Anterior cingulate cortex (tissue), 58 donors: Measurements from ENCODE around the gene VKORC1.
A peak's percentile ranks its signal among the peaks of the same experiment; 100 is the strongest.

Source experiments
- DNase-seq, 58 donors: peaks; one replicate each; lab custom pipeline; 2025; lab: John Stamatoyannopoulos, UW

Gene VKORC1

DNA sequence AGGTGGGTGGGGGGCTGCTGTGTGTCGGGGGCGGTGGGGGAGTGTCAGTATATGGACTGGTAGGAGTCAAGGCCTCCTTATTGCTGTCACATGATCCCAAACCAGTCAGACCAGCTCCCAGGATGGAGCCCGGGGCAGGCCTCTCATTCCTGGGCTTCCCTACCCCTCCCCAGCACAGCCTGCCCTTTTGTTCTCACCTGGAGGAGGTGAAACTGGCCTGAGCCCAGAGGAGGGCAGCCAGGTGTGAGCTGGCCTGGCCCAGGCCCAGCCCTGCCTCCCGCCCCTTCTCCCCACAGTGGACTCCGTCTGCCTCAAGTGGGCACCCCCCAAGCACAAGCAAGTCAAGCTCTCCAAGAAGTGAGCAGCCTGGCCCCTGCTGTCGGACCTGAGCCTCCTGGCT lies 36.3 kb upstream of the VKORC1 start:
- no peak for DNase-seq

DNA sequence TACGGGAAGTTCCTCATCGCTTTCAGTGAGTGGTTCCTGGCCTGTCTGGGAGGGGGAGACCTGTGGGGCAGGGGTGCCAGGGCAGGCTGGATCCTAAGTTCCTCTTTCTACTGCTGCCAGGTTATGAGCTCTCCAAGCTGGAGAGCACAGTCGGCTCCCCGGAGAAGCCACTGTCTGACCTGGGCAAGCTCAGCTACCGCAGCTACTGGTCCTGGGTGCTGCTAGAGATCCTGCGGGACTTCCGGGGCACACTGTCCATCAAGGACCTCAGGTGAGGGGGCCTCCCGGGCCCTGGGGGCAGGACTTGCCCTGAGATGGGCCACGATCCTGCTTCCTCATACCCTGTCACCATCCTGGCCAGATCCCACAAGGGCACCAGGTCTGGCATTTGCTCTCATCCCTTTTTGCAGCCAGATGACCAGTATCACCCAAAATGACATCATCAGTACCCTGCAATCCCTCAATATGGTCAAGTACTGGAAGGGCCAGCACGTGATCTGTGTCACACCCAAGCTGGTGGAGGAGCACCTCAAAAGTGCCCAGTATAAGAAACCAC lies 35.8 kb upstream of the VKORC1 start:
- DNase-seq = no peak

DNA sequence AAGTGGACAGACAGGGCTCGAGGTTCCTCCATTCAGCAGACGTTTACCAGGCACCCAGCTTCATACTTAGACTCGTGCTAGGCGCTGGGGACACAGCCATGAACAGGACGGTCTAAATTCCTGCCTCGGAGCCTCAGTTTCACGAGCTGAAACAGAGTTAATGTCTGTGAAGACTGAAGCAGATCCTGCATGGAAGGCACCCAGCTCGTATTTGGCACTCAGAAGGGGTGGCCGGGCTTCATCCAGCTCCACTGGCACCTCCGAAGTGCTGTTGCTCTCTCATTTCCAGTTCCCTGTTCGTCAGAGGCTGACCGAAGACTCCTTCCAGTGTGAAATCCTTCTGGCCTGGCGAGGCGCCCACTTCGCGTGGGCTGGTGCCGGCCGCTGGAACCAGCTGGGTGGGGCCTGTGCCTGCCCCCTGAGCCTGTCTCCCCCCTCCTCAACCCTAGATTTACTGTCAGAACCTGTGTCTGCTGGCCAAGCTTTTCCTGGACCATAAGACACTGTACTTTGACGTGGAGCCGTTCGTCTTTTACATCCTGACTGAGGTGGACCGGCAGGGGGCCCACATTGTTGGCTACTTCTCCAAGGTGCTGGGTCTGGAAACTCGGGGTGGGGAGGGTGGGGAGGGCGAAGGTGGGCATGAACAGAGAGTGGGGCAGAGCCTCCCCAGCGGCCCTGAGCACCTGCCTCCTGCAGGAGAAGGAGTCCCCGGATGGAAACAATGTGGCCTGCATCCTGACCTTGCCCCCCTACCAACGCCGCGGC lies 35.2 kb upstream of the VKORC1 start:
- DNase-seq = peak in 12 of 58 donors; percentile 19 to 56 (median 38)

DNA sequence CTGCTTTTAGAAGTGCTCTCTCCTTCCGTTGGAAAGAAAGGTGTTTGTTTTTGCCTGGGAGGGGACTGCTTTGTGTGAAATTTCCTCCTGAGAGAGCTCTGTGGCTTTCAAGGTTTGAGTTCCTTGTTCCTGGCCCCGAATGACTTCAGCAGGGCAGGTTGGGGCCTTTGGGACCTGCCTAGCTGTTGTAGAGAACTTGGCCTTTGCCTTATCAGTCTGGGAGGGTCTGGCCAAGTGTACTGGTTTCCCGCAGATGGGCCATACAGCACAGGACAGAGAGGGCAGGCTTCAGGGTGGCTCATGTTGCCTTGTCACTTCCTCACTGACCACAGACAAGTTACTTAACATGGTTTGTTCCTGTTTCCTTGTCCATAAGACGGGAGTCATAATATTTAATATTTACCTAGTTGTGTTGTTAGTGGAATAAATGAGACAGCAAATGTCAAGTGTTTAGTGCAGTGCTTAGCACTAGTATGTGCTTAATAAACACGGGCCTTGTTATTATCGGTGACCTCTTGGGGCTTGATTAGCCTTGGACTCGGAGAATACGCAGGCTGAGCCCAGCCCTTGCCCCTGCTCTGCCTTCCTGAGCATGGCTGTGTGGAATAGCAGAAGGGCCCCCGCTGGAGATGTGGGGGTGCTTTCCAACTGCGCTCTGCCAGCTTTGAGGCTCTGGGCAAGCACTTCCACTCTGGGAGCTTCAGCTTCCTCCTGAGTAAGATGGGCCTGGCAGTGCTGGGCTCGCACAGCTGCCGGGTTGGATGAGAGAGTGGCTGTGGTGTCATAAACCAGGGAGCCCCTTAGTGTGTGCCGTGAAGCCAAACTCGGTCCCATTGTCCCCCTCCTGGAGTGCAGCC lies 34.3 kb upstream of the VKORC1 start:
- DNase-seq = peak in 24 of 58 donors; percentile 8 to 57 (median 36)

DNA sequence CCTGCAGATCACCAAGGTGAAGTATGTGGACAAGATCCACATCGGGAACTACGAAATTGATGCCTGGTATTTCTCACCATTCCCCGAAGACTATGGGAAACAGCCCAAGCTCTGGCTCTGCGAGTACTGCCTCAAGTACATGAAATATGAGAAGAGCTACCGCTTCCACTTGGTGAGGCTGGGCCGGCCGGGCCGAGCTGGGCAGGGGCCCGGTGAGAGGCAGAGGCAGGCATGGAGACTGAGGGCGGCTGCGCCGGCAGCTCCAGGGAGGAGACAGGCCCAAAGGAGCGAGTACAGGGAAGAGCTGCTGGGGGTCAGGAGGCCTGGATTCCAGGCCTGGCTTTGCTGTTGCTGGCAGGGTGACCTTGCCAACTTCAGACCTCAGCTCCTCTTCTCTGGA lies 32.6 kb upstream of the VKORC1 start:
- no peak for DNase-seq

DNA sequence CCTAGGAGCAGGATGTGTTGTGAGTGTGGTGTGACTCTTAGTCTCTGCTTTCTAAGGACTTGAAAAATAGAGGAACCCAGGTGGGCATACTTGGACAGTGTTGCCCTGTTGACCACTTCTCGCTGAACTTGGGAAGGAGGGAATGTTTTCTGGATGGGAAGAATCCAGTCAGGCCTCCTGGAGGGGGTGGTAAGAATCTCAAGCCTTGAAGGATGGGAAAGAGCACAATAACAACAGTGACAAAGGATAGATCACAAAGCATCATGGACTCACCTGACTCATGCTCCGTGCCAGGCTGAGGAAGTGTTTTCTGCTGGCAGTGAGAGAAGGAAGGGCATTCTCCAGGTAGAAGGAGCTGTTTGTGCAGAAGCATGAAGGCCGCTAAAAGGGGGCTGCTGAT lies 31.2 kb upstream of the VKORC1 start:
- no peak for DNase-seq

DNA sequence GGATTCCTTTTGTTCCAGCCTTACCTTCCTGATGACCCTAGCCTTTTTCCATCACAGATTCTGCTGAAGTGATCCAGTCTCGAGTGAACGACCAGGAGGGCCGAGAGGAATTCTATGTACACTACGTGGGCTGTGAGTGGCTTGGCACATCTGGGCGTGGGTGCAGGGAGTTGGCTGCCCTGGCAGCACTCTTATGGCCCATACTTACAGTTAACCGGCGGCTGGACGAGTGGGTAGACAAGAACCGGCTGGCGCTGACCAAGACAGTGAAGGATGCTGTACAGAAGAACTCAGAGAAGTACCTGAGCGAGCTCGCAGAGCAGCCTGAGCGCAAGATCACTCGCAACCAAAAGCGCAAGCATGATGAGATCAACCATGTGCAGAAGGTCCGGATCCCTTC lies 25.5 kb upstream of the VKORC1 start:
- no peak for DNase-seq

DNA sequence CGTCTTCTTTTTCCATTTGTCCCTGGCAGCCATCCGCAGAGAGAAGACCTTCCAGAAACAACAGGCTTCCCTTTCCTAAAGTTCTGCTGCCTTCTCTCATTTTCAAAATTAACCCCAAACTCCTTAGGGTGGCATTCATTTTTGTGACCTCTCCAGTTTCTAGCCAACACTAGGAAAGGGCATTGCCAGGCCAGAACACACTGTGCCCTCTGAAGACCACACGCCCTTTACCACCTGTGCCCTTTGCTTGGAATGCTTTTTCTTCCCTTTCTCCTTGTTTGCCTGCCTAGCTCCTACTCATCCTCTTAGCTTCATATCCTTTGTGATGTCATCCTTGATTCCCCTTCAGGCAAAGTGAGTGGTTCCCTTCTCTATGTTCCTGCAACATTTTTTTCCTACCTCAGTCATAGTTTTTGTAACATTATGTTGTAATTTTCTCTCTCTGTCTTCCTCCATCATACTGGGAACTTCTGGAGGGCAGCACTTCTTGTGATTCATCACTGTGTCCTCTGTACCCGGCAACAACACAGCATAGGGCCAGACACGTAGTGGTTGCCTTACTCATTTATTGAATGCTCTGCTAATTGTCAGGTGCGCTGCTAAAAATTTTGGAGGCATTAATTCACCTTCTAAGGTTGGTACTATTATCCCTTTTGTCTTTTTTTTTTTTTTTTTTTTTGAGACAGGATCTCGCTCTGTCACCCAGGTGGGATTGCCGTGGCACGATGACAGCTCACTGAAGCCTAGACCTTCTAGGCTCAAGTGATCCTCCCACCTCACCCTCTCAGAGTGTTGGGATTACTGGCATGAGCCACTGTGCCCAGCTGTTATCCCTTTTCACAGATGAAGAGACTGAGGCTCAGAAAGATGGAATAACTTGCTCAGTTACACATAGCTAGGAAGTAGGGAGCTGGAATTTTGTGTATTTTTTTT lies 23.9 kb upstream of the VKORC1 start:
- no peak for DNase-seq

DNA sequence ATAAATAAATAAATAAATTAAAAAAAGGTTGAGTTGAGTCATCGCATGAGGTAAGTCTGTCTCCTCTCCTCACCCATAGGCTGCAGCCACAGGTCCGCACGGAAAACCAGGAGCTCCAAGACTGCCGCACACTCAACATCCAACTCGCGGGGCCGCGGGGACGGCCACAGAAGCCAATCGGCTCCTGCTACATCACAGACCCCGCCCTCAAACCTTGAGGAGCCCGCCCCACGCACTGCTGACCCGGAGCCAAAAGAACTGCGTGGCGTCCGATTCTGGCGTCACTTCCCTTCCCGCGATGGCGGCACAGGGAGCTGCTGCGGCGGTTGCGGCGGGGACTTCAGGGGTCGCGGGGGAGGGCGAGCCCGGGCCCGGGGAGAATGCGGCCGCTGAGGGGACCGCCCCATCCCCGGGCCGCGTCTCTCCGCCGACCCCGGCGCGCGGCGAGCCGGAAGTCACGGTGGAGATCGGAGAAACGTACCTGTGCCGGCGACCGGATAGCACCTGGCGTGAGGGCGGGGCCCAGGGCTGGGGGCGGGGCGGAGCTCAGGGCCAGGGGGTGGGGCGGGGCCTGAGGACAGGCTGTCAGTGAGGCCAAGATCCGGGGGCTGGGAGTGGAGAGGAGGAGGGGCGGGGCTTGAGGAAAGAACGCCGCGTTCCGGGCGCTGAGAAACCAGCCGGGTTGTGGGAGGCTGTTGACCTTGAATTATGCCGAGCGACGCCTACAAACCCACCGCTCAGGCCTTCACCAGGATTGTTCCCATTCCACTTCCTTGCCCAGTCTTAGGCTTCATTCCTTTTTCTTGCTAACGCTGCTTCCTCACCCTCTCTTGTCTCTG lies 23.0 kb upstream of the VKORC1 start, which contains the start of gene KAT8:
Gene KAT8, plus strand, starts transcription at position 281 of the 839 bp plus-strand sequence. Its CDS starts 18 bp downstream, at position 299.
- DNase-seq = peak; percentile 77 to 99 (median 96)

DNA sequence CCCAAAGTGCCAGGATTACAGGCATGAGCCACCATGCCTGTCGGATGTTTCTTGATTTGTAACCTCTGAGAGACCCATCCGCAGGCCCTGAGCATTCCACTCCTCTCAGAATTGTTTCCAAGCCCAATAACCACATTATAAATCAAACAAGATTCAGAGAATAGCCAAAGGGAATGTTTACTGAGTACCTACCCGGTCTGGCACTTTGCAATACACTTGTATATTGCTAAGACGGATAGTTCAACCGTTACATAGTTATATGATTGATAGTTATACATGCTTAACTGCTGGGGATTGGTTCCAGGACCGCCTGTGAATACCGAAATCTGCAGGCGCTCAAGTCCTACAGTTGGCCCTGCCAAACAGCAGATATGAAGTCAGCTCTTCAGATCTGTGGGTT lies 19.9 kb upstream of the VKORC1 start:
- no peak for DNase-seq

DNA sequence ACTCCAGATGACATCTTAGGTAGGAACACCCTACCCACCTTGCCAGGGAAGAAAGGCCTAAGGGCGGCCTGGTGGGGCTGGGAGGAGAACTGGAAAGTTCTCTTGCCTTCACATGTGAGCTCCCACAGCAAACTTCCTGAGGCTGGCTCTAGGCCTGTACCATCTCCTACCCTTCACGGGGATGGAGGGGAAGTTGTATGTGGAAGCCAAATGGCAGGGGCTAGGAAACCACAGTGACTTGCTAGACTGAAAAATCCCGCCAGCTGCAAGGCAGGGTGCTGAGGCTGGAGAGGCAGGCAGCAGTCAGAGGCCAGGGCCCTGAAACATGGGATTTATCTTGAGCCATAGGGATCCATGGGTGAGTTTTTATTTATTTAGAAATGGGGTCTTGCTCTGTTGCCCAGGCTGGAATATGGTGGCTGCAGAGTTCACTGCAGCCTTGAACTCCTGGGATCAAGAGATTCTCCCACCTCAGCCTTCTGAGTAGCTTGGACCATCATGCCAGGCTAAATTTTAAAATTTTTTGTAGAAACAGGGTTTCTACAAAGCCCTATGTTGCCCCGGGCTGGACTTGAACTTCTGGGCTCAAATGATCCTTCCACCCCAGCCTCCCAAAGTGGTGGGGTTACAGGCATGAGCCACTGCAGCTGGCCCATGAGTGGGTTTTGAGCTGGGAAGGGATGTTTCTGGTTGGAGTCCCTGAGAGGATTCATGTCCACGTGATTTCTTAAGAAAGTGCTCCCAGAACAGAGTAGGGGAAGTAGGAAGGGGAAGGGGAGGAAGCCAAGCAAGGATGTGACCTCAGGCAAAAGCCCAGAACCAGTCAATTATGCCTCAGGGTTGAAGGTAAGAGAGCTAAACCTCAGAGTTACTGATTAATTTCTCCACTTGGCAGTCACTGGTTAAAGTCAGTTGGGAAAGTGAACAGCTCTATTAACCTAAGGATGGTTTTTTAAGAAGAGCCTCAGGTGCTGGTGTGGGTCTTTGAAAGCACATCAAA lies 18.8 kb upstream of the VKORC1 start:
- DNase-seq = no peak

DNA sequence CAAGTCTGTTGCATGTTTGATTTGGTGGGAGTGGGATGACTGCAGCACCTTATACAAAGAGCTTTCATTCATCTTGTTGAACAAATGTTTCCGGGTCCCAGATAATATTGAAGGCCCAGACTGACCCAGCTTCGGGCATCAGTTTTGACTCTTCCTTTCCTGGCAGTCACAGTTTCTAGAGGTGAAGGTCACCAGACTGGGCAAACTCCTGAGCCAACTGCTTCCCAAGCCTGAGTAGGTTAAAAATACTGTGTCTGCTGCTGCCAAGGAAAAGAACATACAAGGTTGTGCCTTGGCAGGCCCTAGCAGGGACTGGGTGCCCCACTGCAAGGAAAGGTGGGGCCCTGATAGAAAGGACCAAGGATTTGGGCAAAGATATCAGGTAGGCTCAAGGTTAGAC lies 18.1 kb upstream of the VKORC1 start:
- no peak for DNase-seq

DNA sequence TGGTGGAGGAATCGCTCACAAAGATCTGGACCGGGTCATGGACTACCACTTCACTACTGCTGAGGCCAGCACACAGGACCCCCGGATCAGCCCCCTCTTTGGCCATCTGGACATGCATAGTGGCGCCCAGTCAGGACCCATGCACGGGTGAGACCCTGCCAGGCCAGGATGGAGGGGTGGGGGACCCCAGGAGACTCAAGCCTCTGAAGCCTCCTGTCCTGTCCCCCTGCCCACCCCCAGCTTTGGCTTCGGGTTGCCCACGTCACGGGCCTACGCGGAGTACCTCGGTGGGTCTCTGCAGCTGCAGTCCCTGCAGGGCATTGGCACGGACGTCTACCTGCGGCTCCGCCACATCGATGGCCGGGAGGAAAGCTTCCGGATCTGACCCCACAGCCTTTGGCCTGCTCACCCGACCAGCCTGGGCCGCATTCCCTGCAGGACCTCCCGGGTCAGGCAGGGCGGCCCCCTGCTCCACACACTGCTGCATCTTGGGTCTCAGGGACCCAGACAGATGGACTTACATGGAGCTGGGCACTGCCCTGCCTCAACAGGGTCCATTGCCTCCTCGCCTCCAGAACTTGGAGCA lies 17.4 kb upstream of the VKORC1 start:
- no peak for DNase-seq

DNA sequence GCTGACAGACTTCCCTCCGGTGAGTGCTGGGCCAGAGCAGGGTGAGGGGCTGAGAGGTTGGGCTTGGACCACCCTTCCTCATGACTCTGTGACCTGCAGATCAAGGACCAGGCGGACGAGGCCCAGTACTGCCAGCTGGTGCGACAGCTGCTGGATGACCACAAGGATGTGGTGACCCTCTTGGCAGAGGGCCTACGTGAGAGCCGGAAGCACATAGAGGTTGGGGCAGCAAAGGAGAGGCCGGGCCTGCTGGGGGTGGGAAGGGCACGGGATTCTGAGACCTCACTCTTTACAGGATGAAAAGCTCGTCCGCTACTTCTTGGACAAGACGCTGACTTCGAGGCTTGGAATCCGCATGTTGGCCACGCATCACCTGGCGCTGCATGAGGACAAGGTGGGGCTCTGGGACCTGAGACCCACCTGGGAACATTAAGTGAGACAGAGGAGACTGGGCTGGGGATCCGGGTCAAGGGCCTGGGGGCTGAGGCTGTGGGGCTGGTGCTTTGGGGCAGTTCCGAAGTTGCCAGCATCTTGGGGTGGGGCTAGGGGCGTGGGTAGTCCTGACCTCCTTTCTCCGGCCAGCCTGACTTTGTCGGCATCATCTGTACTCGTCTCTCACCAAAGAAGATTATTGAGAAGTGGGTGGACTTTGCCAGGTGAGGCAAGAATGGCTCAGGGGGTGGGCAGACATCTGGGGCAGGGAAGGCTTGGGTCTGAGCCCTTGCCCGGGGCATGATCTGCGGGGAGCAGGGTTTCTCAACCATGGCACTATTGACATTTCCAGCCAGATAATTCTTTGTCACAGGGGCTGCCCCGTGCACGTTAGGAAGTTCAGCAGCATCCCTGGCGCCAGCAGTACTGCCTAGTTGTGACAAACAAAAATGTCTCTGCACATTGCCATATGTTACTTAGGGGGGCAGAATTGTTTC lies 15.8 kb upstream of the VKORC1 start:
- no peak for DNase-seq

DNA sequence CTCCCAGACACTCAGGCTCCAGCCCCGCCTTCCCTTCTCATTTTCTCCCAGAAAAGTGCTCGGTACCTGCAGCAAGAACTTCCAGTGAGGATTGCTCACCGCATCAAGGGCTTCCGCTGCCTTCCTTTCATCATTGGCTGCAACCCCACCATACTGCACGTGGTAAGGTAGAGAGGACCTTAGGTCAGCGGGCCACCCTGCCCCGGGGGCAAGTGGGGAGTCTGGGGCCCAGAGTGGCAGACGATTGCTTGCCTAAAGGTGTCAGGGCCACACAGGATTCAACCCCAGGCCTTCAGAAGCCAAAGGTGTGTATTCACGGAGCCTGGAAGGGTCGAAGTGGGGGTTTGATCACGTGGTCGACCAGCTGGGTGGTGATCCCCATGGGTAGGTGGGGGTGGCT lies 15.0 kb upstream of the VKORC1 start:
- no peak for DNase-seq

DNA sequence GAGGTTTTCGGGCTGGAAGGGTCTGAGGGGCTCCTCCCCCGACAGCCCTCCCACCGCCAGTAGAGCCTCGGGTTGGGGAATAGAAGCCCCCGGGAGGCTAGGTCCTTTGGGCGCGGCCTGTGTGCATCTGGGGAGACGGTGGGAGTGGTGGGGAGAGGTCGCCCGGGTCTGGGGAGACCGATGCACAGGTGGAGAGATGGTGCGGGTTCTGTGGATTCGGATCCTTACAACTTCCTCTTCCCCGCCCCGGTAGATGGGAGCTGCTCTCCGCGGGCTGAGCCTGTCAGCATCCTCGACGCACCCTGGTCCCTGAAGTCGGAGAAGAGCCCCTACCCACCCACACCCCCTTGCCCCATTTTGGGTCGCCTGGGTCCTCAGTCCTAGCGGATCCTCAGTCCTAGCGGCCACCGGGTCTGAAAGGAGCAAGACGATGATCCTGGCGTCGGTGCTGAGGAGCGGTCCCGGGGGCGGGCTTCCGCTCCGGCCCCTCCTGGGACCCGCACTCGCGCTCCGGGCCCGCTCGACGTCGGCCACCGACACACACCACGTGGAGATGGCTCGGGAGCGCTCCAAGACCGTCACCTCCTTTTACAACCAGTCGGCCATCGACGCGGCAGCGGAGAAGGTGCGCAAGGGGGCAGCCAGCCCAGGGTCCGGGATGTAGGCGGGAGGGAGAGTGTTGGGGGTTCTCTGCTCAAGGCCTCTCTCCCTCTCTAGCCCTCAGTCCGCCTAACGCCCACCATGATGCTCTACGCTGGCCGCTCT lies 14.4 kb upstream of the VKORC1 start:
- no peak for DNase-seq
